IPS DF 19.7 (cell line): ENCODE data around the gene STPG3.

Experiments used
- DNase-seq: peaks from one replicate; pipeline ENCODE4 v3.0.0-alpha.2; 2013; ENCODE audit warnings: low read depth, low spot score

Gene STPG3

GRCh38 chr9:137251194-137251461, at the start of gene STPG3:
Gene STPG3, plus strand, starts transcription at chr9:137251286. Its CDS starts 1 bp downstream, at chr9:137251287.
- DNase-seq, result no peak

GRCh38 chr9:137202966-137203365, 48.1 kb upstream of the STPG3 start:
- DNase-seq, result no peak

DNA sequence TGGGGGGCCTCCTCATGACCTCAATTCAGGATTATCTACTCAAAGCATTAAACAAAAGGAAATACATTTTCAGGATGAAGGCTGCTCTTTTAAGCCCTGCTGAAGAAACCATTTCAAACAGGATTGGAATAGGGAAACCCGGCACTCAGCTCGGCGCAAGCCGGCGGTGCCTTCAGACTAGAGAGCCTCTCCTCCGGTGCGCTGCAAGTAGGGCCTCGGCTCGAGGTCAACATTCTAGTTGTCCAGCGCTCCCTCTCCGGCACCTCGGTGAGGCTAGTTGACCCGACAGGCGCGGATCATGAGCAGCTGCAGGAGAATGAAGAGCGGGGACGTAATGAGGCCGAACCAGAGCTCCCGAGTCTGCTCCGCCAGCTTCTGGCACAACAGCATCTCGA, 46.4 kb upstream of the STPG3 start:
- DNase-seq, result no peak

DNA sequence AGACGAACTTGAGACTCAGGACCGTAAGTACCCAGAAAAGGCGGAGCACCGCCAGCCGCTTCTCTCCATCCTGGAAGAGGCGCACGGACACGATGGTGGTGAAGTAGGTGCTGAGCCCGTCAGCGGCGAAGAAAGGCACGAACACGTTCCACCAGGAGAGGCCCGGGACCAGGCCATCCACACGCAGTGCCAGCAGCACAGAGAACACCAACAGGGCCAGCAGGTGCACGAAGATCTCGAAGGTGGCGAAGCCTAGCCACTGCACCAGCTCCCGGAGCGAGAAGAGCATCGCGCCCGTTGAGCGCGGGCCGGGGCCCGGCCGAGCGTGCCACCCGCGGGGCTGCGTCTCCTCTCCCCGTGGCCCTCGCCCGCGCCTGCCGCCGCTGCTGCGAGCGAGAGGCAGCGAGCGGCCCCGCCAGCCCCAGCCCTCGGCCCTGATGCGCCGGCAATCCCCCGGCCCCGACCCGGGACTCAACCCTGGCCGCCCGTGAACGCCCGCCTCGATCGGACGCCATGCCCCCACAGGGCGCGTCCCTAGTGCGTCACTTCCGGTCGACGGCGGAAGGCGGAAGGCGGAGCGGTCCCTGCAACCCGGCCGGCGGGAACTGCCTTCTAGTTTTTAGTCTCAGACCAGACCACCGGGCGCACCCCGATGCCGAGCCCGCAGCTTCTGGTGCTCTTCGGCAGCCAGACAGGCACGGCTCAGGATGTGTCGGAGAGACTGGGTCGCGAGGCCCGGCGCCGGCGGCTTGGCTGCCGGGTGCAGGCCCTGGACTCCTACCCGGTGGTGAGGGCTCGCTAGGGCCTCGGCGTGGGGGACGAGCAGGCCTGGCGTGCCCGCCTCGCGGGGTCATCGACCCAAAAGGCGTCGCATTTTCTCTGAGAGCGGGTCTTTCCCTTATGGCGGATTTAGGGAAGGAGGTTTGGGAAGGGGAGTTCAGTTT, 45.7 kb upstream of the STPG3 start, which contains the start of the genes NDOR1 and TMEM203:
NDOR1 (plus strand) TSS at position 575 of the 944 bp plus-strand sequence; CDS start at position 653, 78 bp downstream.
TMEM203 (minus strand) TSS at position 523 of the 944 bp plus-strand sequence; CDS start at position 289, 234 bp downstream.
- no peak for DNase-seq

- no peak for DNase-seq
Observed at GRCh38 chr9:137206602-137207001, 44.5 kb upstream of the STPG3 start.

DNA sequence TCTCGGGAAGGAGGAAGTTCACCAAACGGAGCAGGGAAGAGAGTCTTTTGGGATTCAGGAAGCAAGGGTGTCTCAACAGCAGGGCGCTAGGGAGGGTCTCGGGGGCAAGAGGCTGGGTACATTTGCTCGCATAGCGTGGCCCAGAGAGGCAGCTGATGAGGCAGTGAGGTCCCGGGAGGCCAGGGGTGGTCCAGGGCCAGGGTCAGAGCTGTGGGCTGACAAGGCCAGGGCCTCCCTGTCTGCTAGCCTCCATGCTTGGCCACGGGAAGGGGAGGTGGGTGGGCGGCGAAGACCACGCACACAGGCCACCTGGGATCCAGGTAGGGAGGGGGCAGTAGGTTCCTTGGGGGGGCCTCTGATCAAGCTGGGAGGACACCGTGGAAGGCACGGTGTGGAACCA, 39.6 kb upstream of the STPG3 start:
- no peak for DNase-seq

DNA sequence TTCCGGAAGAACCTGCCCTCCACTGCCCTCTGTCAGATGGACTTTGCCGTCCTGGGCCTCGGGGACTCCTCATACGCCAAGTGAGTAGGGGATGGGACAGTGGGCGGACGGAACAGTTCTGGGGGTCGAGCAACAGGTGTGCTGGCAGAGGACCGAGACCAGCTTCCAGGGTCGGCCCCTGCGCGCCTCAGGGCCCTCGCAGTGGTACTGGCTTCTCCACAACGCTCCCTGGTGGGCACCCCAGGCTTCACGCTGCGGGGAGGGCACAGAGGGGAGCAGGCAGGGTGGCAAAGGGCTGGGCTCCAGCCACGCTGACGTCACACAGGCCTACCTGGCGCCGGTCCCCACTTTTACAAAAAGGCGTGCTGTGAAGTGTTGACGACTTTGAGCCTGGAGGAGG, 38.6 kb upstream of the STPG3 start:
- no peak for DNase-seq

- no peak for DNase-seq
Observed at GRCh38 chr9:137213160-137214060, 37.7 kb upstream of the STPG3 start.

DNA sequence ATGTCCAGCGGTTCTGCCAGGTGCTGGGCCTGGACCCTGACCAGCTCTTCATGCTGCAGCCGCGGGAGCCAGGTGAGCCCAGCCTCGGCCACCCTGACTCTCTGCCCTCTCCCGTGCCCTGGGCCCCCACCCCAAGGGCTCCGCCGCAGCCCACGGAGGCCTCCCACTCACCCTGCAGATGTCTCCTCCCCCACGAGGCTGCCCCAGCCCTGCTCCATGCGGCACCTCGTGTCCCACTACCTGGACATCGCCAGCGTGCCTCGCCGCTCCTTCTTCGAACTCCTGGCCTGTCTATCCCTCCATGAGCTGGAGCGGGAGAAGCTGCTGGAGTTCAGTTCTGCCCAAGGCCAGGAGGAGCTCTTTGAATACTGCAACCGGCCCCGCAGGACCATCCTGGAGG, 36.5 kb upstream of the STPG3 start:
- no peak for DNase-seq

GRCh38 chr9:137215196-137215986, 35.7 kb upstream of the STPG3 start:
- DNase-seq, result no peak

DNA sequence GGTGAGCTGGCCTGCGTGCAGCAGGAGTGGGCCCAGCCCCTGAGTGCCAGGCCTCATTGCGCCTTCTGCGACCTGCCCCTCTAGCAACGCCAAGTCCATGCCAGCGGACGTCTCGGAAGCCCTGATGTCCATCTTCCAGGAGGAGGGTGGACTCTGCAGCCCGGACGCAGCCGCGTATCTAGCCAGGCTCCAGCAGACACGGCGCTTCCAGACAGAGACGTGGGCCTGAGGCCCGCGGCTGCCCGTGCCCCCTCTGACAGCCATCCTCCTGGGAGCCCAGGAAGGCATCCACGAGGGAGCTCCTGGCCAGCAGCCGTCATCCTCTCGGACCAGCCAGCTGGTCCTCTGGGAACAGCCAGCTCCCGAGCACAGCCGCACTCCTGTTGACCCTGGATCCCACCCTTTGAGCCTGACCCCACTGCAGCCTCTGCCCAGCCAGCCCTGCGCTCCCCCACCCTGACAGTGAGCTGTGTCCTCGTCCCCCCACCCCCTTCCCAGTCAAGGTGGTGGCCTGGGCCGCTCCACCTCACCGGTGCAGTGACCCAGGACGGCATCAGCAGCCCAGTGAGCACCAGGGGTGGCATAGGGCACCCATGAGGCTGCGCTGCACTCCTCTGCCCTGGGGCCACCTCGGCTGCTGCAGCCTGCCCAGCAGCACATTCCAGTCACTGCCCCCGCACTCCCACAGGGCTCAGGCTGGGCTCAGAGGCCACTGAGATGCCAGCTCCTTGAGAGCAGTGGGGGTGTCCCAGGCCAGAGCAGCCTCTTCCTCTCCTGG, 34.7 kb upstream of the STPG3 start:
- DNase-seq, result no peak

- no peak for DNase-seq
Observed at GRCh38 chr9:137217276-137218211, 33.5 kb upstream of the STPG3 start.

DNA sequence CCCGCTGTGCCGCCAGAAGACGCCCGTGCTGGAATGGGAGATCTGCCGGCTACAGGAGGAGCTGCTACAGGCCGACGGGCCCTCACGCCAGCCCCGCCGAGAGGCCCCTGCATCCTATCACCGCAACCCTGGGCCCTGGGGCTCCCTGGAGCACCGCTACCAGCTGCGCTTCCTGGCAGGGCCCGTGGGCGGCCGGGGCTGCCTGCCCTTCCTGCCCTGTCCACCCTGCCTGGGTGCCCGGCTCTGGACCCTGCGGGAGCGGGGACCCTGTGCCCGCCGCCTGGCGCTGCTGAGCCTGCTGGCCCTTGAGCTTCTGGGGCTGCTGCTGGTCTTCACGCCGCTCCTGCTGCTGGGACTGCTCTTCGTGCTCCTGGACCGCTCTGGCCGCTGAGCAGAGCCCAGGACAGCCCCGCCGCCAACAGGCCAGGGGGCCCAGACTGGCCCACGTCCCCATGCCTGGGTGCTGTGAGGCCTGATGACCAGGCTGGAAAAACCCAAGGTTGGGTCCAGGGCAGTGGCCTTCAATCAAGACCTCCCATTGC, 32.8 kb upstream of the STPG3 start:
- no peak for DNase-seq

GRCh38 chr9:137218754-137219271, 32.3 kb upstream of the STPG3 start:
- no peak for DNase-seq

- DNase-seq, result no peak
Observed at GRCh38 chr9:137219757-137220316, 31.2 kb upstream of the STPG3 start.

DNA sequence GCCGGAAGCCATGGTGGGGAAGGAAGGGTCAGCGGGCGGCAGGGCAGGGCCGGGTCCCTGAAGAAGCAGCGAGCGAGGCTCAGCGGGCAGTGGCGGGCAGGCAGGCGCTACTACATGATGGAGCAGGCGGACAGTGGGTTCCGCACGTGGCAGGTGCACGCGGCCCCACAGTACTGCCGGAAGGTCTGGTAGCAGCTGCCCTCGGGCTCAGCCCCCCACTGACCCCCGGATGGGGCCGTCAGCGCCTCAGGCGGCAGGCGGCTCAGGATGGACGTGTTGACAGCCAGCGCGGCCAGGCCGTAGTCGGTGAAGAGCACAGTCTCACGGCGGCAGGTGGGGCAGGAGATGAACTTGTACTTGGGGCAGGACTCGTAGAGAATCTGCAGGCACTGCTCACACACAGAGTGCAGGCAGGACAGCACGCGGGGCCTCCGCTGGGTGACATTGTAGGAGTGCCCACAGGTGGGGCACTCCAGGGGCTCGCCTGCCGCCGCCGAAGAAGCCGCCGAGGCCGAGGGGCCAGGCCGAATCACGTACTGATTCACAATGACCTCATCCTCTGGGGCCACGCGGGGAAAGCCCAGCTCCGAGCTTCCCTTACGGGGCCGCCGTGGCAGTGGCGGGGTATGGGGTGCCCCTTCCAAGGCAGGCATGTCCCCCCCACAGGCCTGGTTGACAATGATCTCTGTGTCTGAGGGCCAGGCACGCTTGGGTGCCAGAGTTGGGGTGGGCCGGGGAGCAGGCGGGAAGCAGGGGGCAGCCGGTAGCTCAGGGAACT, 30.6 kb upstream of the STPG3 start:
- DNase-seq, result no peak

GRCh38 chr9:137221095-137221505, 30.0 kb upstream of the STPG3 start:
- no peak for DNase-seq

DNA sequence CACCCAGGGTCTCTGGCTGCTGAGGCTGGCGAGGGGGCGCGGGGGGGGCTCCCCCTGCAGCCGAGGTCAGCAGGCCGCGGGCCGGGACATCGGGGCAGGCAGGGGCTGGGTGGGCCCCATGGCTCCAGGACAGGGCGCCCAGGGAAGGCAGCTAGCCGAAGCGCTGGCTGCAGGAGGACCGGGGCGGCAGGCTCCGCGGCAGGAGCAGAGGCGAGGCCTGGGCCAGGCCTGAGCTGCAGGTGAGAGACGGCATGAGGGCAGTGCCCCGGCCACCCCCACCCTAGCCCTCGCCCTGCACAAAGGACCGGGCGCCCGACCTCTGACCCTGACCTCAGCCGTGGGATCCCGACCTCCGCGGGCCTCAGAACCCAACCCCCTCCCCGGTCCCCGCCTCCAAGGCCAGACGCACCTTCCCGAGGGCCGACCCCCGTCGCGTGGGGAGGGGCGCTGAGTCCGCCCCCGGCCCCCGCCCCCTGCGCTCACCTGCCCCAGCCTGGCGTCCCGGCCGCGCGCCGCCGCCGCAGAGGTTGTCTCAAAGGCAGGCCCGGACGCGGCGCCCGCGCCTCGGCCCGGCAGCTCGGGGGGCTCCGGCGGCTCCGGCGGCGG, 29.5 kb upstream of the STPG3 start:
- DNase-seq, result no peak
